Fibroblast of pulmonary artery (primary cell): ENCODE data around the gene SLIT1.

Source experiments
- DNase-seq: peaks from one replicate; pipeline ENCODE4 v3.0.0-alpha.2; 2010; ENCODE audit warnings: low read depth
- H3K4me3 ChIP-seq: replicated peaks from 2 replicates; pipeline ENCODE4 v1.5.1; 2011; ENCODE audit warnings: low read depth, mild to moderate bottlenecking, control low read depth, low read length, moderate library complexity
- CTCF ChIP-seq: IDR thresholded peaks from 2 replicates; pipeline ENCODE4 v1.5.1; 2011; ENCODE audit warnings: mild to moderate bottlenecking, control low read depth, low read length, inconsistent platforms; ENCODE audit errors: missing control alignments

SLIT1 gene

GRCh38 chr10:97195706-97196222 is 10.0 kb upstream of the SLIT1 start:
- no peak for TF ChIP-seq CTCF
- DNase-seq, result no peak
- H3K4me3 ChIP-seq, result peak overlapping the region; percentile 51

DNA sequence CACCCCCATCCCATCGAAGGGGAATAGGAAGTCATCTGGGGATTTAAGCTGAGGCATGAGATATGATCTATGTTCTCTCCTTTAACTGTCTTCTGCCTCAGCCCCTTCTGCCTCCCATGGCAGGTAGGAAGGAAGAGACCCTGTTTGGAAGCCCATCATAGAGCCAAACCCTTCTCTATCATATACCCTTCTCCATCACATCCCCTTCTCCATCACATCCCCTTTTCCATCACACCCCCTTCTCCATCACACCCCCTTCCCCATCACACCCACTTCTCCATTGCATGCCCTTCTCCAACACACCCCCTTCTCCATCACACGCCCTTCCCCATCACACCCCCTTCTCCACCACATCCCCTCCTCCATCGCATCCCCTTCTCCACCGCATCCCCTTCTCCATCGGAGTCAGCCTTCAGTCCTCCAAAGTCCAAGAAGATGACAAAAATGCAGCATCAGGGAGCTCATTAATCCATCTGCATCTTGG is 7.2 kb upstream of the SLIT1 start:
- no peak for TF ChIP-seq CTCF
- no peak for DNase-seq

GRCh38 chr10:97190450-97190849 is 4.7 kb upstream of the SLIT1 start:
- H3K4me3 ChIP-seq, result no peak overlapping the region
- no peak for TF ChIP-seq CTCF

More for the DNA sequence above, 7.2 kb upstream of the SLIT1 start:
- no peak overlapping the region for H3K4me3 ChIP-seq

DNA sequence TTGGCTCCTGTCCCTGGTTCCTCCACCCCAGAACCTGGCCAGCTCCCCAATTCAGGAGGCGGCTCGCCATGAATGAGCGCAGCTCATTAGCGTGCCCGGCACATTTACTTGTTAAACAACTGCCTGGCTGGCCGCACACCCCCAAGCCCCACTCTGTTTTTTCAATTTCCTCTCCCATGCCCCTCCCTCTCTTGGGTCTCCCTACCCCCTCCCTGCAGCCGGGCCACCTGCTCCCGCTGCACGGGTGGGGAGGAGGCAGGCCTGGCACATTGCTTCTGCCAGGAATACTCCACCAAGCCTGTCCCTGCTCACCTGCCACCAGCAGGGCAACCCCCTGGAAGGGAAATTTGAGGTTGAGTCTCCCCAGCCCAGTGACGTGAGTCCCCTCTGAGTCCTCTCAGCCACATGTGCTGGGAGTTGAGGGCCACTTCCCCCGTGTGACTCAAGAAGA is 2.5 kb upstream of the SLIT1 start:
- no peak for TF ChIP-seq CTCF
- no peak overlapping the region for H3K4me3 ChIP-seq
- DNase-seq, result no peak

More at GRCh38 chr10:97190450-97190849, 4.7 kb upstream of the SLIT1 start:
- no peak for DNase-seq

DNA sequence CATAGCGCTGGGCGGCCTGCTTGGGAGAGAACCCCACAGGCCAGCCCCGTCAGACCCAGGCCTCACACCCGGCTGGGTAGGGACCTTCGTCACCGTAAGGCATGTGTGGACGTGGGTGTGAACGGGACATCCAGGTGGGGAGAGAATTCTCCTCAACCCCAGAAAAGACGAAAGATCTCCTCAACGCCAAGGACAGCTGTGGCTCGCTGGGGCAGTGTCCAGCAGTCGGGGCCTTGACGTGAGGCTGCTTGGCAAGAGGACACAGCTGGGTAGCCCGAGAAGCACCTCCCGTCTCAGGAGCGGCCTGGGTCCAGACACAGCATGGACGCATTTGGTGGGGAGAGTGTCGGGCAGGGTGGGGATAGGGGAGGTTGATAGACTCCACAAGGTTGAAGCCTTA is 1.2 kb upstream of the SLIT1 start:
- no peak for DNase-seq
- TF ChIP-seq CTCF, result no peak
- H3K4me3 ChIP-seq, result no peak overlapping the region

DNA sequence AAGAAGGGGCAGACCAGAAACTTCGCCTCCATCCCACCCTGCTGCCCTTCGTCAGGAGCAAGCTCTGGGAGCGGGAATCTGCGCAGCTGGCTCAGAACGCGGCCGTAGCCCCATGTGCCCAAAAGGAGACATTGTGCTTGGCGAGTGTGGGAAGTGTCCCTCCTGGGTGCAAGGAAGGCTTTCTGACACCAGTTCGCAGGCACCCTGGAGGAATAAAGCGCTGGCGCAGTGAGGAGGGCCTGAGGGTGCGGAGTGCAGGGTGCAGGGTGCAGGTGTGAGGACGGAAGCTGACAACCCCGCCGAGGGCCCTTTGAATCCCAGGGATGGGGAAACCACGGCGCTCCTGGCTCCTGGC is 811 bp downstream of the SLIT1 start:
- no peak overlapping the region for H3K4me3 ChIP-seq
- no peak for TF ChIP-seq CTCF

DNA sequence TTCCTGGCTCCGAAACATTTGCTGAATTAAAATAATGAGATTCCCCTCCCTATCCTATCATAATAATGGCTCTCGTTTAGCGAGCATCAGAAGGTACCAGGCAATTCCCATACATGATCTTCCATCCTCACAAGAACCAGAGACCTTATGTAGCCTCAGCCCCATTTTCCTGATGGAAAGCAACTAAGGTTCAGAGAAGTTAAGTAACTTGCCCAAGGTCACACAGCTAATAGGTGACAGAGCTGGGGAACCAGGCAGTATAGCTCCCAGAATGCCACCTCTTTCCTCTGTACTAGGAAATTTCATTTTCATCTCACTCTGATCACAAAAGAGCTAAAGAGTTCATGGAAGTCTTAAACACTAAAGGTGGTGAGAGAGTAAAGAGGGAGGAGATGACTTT is 2.4 kb downstream of the SLIT1 start:
- H3K4me3 ChIP-seq, result no peak overlapping the region
- DNase-seq, result no peak
- no peak for TF ChIP-seq CTCF

More for the DNA sequence above, 811 bp downstream of the SLIT1 start:
- DNase-seq, result no peak
